Smooth muscle cell (in vitro differentiated cells): ENCODE data around the gene SLC52A3. TPM values are rescaled to one million over a fixed set of nuclear protein-coding genes. Genes with fewer than 3 reads are reported as not detected.

Experiments used
- DNase-seq: peaks from one replicate; lab custom pipeline; 2025; ENCODE audit not compliant: unreplicated experiment; lab: John Stamatoyannopoulos, UW
- H2AFZ ChIP-seq: fragments of 200-600 bp; sonication (generic); 2 replicates; pipeline ENCODE4 v1.6.0; 2016; ENCODE audit warnings: antibody characterized with exemption, low read depth, mild to moderate bottlenecking
- H3F3A ChIP-seq: fragments of 200-600 bp; sonication (generic); 2 replicates; pipeline ENCODE4 v1.6.0; 2017; ENCODE audit warnings: antibody characterized with exemption, low read depth
- H3K27ac ChIP-seq: fragments of 200-600 bp; sonication (generic); 2 replicates; pipeline ENCODE4 v1.5.1; 2016; ENCODE audit warnings: low read depth, mild to moderate bottlenecking
- H3K27me3 ChIP-seq: fragments of 200-600 bp; sonication (generic); 2 replicates; pipeline ENCODE4 v1.6.1; 2016; ENCODE audit warnings: low read depth, mild to moderate bottlenecking
- H3K36me3 ChIP-seq: fragments of 200-600 bp; sonication (generic); 2 replicates; pipeline ENCODE4 v1.5.1; 2016; ENCODE audit warnings: low read depth
- H3K4me1 ChIP-seq: fragments of 200-600 bp; sonication (generic); 2 replicates; pipeline ENCODE4 v1.5.1; 2016; ENCODE audit warnings: low read depth
- H3K4me2 ChIP-seq: fragments of 200-600 bp; sonication (generic); 2 replicates; pipeline ENCODE4 v1.6.0; 2016; ENCODE audit warnings: mild to moderate bottlenecking
- H3K4me3 ChIP-seq: fragments of 200-600 bp; sonication (generic); 2 replicates; pipeline ENCODE4 v1.5.1; 2016; ENCODE audit warnings: mild to moderate bottlenecking
- H3K79me2 ChIP-seq: fragments of 200-600 bp; sonication (generic); 2 replicates; pipeline ENCODE4 v1.6.0; 2016; ENCODE audit warnings: low read depth, mild to moderate bottlenecking
- H3K9ac ChIP-seq: fragments of 200-600 bp; sonication (generic); 2 replicates; pipeline ENCODE4 v1.6.0; 2016; ENCODE audit warnings: low read depth
- H3K9me3 ChIP-seq: fragments of 200-600 bp; sonication (generic); replicated peaks from 2 replicates; pipeline ENCODE4 v1.5.1; 2016; ENCODE audit warnings: low read depth
- H4K20me1 ChIP-seq: fragments of 200-600 bp; sonication (generic); 2 replicates; pipeline ENCODE4 v1.6.0; 2016; ENCODE audit warnings: low read depth
- CTCF ChIP-seq: fragments of 200-600 bp; sonication (generic); IDR thresholded peaks from 2 replicates; pipeline ENCODE4 v1.5.1; 2017; ENCODE audit warnings: borderline replicate concordance, mild to moderate bottlenecking, antibody characterized with exemption; ENCODE audit not compliant: insufficient read depth, poor library complexity, severe bottlenecking
- WGBS: methylation state at CpG from one replicate; pipeline ENCODE4 v1.1.7; 2016; ENCODE audit warnings: low lambda C conversion rate; 5-methylcytosine and 5-hydroxymethylcytosine counted together
- polyA plus RNA-seq: library from polyadenylated mRNA; unstranded; fragments of >200 nt; fragmentation: Nextera tagmentation; extraction: Ambion mirVana; gene quantifications from 2 replicates; pipeline ENCODE4 v1.2.1, GENCODE V29; 2016
- total RNA-seq: library from RNA; depleted of rRNA; stranded (reverse); fragments of >200 nt; gene quantifications from 2 replicates; pipeline ENCODE4 v1.2.3, GENCODE V29; 2014

The SLC52A3 gene
- total and polyA plus RNA-seq, 2 experiments from 2014 or later, result 0.36 TPM; not detected in 1

- Histone ChIP-seq H3K27me3 (no peaks in the 10 kb centered on the region), H3K4me3 (no peak overlapping the region), H3K9ac (no peak overlapping the region), H4K20me1 (no peaks in the 10 kb centered on the region), H3K27ac (no peak overlapping the region), H3K9me3 (no peaks in the 10 kb centered on the region), H2AFZ (no peak overlapping the region), H3K36me3 (no peaks in the 10 kb centered on the region), H3K79me2 (no peaks in the 10 kb centered on the region), H3F3A (no peaks in the 10 kb centered on the region), H3K4me2 (no peak overlapping the region), H3K4me1 (no peaks in the 10 kb centered on the region)
- DNase-seq, result no peak
- TF ChIP-seq CTCF, result no peak
- 97% methylated on average over 5 of the region's 5 CpGs for WGBS
Measured at GRCh38 chr20:774660-775057, 6.4 kb upstream of the SLC52A3 start.

GRCh38 chr20:774016-774659 lies 5.8 kb upstream of the SLC52A3 start:
- Histone ChIP-seq H3K9ac (no peak overlapping the region), H2AFZ (no peak overlapping the region), H3K27ac (no peak overlapping the region), H3K27me3 (no peaks in the 10 kb centered on the region), H3K36me3 (no peaks in the 10 kb centered on the region), H4K20me1 (no peaks in the 10 kb centered on the region), H3K4me1 (no peaks in the 10 kb centered on the region), H3K9me3 (no peaks in the 10 kb centered on the region), H3K79me2 (no peaks in the 10 kb centered on the region), H3K4me2 (no peak overlapping the region), H3K4me3 (no peak overlapping the region), H3F3A (no peaks in the 10 kb centered on the region)
- DNase-seq, result no peak
- no peak for TF ChIP-seq CTCF
- WGBS, result 95% methylated on average over 8 of the region's 8 CpGs

- WGBS, result 71% methylated on average over 9 of the region's 9 CpGs
- no peak overlapping the region for H3K4me3 ChIP-seq
- no peak for DNase-seq
Measured at GRCh38 chr20:772806-773205, 4.5 kb upstream of the SLC52A3 start.

More at GRCh38 chr20:772806-773205, 4.5 kb upstream of the SLC52A3 start:
- Histone ChIP-seq H3K4me1 (no peaks in the 10 kb centered on the region), H3K36me3 (no peaks in the 10 kb centered on the region), H3K9me3 (no peaks in the 10 kb centered on the region), H3K4me2 (no peak overlapping the region), H2AFZ (no peak overlapping the region), H4K20me1 (no peaks in the 10 kb centered on the region), H3K9ac (no peak overlapping the region), H3K27ac (no peak overlapping the region), H3K79me2 (no peaks in the 10 kb centered on the region), H3F3A (no peaks in the 10 kb centered on the region), H3K27me3 (no peaks in the 10 kb centered on the region)
- no peak for TF ChIP-seq CTCF
